ENCODE measurements around the gene MKRN2OS. TPM values are rescaled to one million over a fixed set of nuclear protein-coding genes. Genes with fewer than 3 reads are reported as not detected.

The MKRN2OS gene
- polyA plus RNA-seq, 2 of the 4 experiments (the other 2 are of a cell fraction), result not detected

GRCh38 chr3:12556690-12557472 lies 11.6 kb upstream of the MKRN2OS start, which contains the start of gene MKRN2 (continued):
- no peak for TF ChIP-seq USF2 (IDR thresholded peaks at IDR 0.05)
- TF ChIP-seq HDAC2 (IDR thresholded peaks at IDR 0.05), result no peak
- TF ChIP-seq ZSCAN20 (CRISPR knock-in tag; IDR thresholded peaks at IDR 0.05), result no peak
- no peak for TF ChIP-seq JUNB (IDR thresholded peaks at IDR 0.05)
- TF ChIP-seq ZNF302 (CRISPR knock-in tag; IDR thresholded peaks at IDR 0.05), result no peak
- TF ChIP-seq RNF2 (IDR thresholded peaks at IDR 0.05; ENCODE audit: borderline replicate concordance, low read depth), result no peak
- TF ChIP-seq HOXB13 (CRISPR knock-in tag; IDR thresholded peaks at IDR 0.05; ENCODE audit: low read depth), result no peak
- peak; percentile 61; the same call in 1 of the 2 replicates for TF ChIP-seq PBX3 (IDR thresholded peaks at IDR 0.05)
- no peak for TF ChIP-seq CBX2 (IDR thresholded peaks at IDR 0.05; ENCODE audit: borderline replicate concordance, low read depth)
- no peak for TF ChIP-seq SMC3 (IDR thresholded peaks at IDR 0.05)
- TF ChIP-seq EHF (CRISPR knock-in tag; IDR thresholded peaks at IDR 0.05), result no peak

GRCh38 chr3:12556314-12556689 lies 11.0 kb upstream of the MKRN2OS start:
- peak; percentile 30 to 32; a peak in 4 of 6 replicates for ATAC-seq
- Histone ChIP-seq H3K4me1 (peaks cover 23% of the 10 kb centered on the region), H3K27ac (peak overlapping the region; percentile 77 to 93), H3K4me3 (peak overlapping the region; percentile 86), H3K9me3 (no peaks in the 10 kb centered on the region), H3K4me2 (peak overlapping the region; percentile 83)
- TF ChIP-seq RAD21 (conservative IDR thresholded peaks at IDR 0.05 in 1 of 2, IDR thresholded peaks at IDR 0.05 in 1 of 2) (no peak), FOSB (CRISPR knock-in tag; IDR thresholded peaks at IDR 0.05) (no peak), ZNF302 (CRISPR knock-in tag; IDR thresholded peaks at IDR 0.05) (no peak), MAX (IDR thresholded peaks at IDR 0.05) (no peak), BHLHE40 (IDR thresholded peaks at IDR 0.05; ENCODE audit: low read depth, low read length) (no peak)
- FAIRE-seq, result no peak
- DNase-seq (ENCODE audit: low read depth in 1 of 2, low spot score in 1 of 2), result no peak
- ChIA-PET POLR2A (interaction anchor here (0.7 to 1.2 kb wide), 2 partner anchors 72 to 108 kb away, joined by 3 to 4 read pairs; partner anchors contain the start of gene TSEN2), CTCF (no interaction called here)
- 5% methylated on average over 8 of the region's 8 CpGs for WGBS (ENCODE audit: missing lambda C conversion rate)

GRCh38 chr3:12553921-12554391 lies 8.7 kb upstream of the MKRN2OS start:
- no peak for FAIRE-seq
- Histone ChIP-seq H3K4me1 (peaks cover 17% of the 10 kb centered on the region), H3K27ac (peak overlapping the region; percentile 80 to 92), H3K4me3 (peak overlapping the region; percentile 51), H3K9me3 (no peaks in the 10 kb centered on the region), H3K4me2 (peak overlapping the region; percentile 85)
- ATAC-seq, result peak; percentile 24 to 36
- peak in 1 of 2 experiments; percentile 51 for DNase-seq (ENCODE audit: low read depth in 1 of 2, low spot score in 1 of 2)
- ChIA-PET CTCF (interaction anchor here (0.8 to 1.1 kb wide), 3 partner anchors 25 to 419 kb away, joined by 3 to 5 read pairs (median 3); no protein-coding TSS in a partner anchor), POLR2A (interaction anchor here (0.6 to 1.2 kb wide), 4 partner anchors 8 to 339 kb away, joined by 3 to 8 read pairs (median 4); partner anchors contain the start of gene MKRN2OS)
- TF ChIP-seq EHF (CRISPR knock-in tag; IDR thresholded peaks at IDR 0.05) (no peak), POLR2A (IDR thresholded peaks at IDR 0.05; ENCODE audit: low read length) (peak; percentile 41), JUN (IDR thresholded peaks at IDR 0.05) (peak in 1 of 2 experiments; percentile 34; a peak in 1 of 5 replicates), PHF8 (IDR thresholded peaks at IDR 0.05; ENCODE audit: borderline replicate concordance, low read depth) (peak; percentile 47; the same call in 1 of the 2 replicates)
- 1% methylated on average over 26 of the region's 26 CpGs for WGBS (ENCODE audit: missing lambda C conversion rate)

Measured in A549 (cell line).